OCI-LY7 (cell line): ENCODE measurements around the gene COPA.

Experiments used
- EZH2phosphoT487 ChIP-seq: fragments of 200-600 bp; sonication (generic); IDR thresholded peaks from 2 replicates; pipeline ENCODE4 v1.6.1; 2018; ENCODE audit warnings: low read depth, borderline replicate concordance, mild to moderate bottlenecking, mixed run types, antibody characterized with exemption, low read length, moderate library complexity, mixed read lengths
- TF ChIP-seq, protein P1 (sequence below): fragments of 200-600 bp; sonication (generic); conservative IDR thresholded peaks from 2 replicates; pipeline ENCODE4 v1.5.1; 2014; ENCODE audit warnings: mild to moderate bottlenecking, antibody characterized with exemption, low read length, moderate library complexity, mixed read lengths

DNA sequence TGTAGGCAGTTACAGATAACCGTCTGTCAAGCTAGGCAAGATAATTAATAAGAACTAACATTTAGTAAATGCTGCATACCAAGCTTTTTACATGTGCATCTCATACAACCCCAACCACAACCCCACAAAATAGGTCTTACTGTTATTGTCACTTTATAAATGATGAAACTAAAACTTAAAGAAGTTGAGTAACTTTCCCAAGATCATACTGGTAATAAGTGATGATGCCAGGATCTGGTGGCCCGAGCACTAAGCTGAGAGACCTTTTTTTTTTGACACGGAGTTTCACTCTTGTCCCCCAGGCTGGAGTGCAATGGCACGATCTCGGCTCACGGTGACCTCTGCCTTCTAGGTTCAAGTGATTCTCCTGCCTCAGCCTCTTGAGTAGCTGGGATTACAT, 1.9 kb upstream of the COPA start:
- TF ChIP-seq, protein P1, sequence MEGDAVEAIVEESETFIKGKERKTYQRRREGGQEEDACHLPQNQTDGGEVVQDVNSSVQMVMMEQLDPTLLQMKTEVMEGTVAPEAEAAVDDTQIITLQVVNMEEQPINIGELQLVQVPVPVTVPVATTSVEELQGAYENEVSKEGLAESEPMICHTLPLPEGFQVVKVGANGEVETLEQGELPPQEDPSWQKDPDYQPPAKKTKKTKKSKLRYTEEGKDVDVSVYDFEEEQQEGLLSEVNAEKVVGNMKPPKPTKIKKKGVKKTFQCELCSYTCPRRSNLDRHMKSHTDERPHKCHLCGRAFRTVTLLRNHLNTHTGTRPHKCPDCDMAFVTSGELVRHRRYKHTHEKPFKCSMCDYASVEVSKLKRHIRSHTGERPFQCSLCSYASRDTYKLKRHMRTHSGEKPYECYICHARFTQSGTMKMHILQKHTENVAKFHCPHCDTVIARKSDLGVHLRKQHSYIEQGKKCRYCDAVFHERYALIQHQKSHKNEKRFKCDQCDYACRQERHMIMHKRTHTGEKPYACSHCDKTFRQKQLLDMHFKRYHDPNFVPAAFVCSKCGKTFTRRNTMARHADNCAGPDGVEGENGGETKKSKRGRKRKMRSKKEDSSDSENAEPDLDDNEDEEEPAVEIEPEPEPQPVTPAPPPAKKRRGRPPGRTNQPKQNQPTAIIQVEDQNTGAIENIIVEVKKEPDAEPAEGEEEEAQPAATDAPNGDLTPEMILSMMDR: no peak
- no peak for TF ChIP-seq EZH2phosphoT487
